Measurements from ENCODE around the gene ZYG11B. TPM values are rescaled to one million over a fixed set of nuclear protein-coding genes. Genes with fewer than 3 reads are reported as not detected.
A peak's percentile ranks its signal among the peaks of the same experiment; 100 is the strongest.
"Not testable (repeated sequence)": the region's sequence is repeated elsewhere in the genome, so short reads cannot be mapped to it uniquely, and the experiment has no call there.

The ZYG11B gene
- total and polyA plus RNA-seq, 2 donors (not counting 1 experiment from before 2014, with no cell fraction given) = 3.6 to 22.3 TPM

DNA sequence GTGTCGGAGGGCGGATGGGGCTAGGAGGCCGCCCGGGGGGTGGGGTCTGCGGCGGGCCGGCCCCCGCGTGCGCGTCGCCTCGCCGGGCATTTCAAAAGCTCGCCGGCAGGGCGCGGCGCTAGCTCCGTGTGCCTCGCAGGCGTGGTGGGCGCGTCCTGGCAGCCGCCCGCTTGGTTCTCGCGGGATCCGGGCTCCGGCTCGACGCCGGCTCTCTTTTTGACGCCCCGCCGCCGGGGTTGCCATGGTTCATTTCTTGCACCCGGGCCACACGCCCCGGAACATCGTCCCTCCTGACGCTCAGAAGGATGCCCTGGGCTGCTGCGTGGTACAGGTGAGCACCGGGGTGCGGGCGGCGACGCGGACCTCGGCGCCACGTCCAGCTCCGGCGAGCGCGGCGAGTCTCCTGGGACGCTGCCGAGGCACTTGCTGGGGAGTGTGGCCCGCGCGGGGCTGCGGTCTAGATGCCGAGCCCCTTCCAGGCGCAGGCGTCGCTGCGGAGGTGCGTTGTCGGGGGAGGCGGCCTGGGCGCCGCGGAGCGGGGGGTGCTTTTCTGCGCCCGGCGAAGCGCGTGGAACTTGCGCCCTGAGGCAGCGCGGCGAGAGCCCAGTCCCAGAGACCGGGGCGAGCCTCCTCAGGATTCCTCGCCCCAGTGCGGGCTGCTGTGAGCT, 116.5 kb downstream of the ZYG11B start, which contains the start of gene ZYG11A:
TSS of gene ZYG11A (plus strand) at position 118 of the 668 bp plus-strand sequence. CDS start at position 242, 124 bp downstream.
- WGBS (ENCODE audit: insufficient coverage) = 4% methylated on average over 88 of the region's 88 CpGs
- peak within 1 kb of the TSS; percentile 71 for H3K27ac Mint-ChIP-seq
- peaks cover 0 to 29% (median 5%) of the 10 kb centered on the region in 4 experiments for H3K27me3 ChIP-seq (replicated peaks in 1 of 4; ENCODE audit: control extremely low read depth in 1 of 4, control insufficient read depth in 3 of 4, insufficient read depth in 4 of 4, low read length in 3 of 4)
- ChIA-PET CTCF (interaction anchor here (0.6 to 1.2 kb wide), 5 partner anchors 11 to 93 kb away, joined by 3 read pairs; no protein-coding TSS in a partner anchor), POLR2A (interaction anchor here (0.6 to 1.0 kb wide), 3 partner anchors 25 to 290 kb away, joined by 3 to 6 read pairs (median 4); partner anchors contain the start of gene TUT4)
- peak within 1 kb of the TSS; percentile 33 to 51 for H3K27ac ChIP-seq (ENCODE audit: low read length in 2 of 2)
- peak within 1 kb of the TSS; percentile 80 for H3K4me3 Mint-ChIP-seq
- no peaks in the 10 kb centered on the region for H3K9me3 Mint-ChIP-seq (ENCODE audit: insufficient read depth)
- TF ChIP-seq CTCF (IDR thresholded peaks at IDR 0.05) = peak; percentile 43
- no peak for TF ChIP-seq EZH2 (IDR thresholded peaks at IDR 0.05; ENCODE audit: borderline replicate concordance, insufficient read depth, low read depth, low read length, poor library complexity, severe bottlenecking)
- H3K9me3 ChIP-seq (ENCODE audit: control extremely low read depth in 1 of 3, control insufficient read depth in 2 of 3, insufficient read depth in 1 of 3, low read length in 2 of 3) = peaks cover 0 to 4% (median 0%) of the 10 kb centered on the region in 3 donors
- DNase-seq (peak; percentile 83), ATAC-seq (ENCODE audit: low read depth) (peak; percentile 93)
- H3K79me2 ChIP-seq (ENCODE audit: control insufficient read depth, insufficient read depth, low read length) = no peaks in the 10 kb centered on the region
- H3K27me3 Mint-ChIP-seq = peaks cover 8% of the 10 kb centered on the region
- H4K20me1 ChIP-seq (ENCODE audit: control insufficient read depth, insufficient read depth, low read length, poor library complexity, severe bottlenecking) = no peaks in the 10 kb centered on the region
- H2AFZ ChIP-seq (ENCODE audit: insufficient read depth, low read depth, low read length, poor library complexity, severe bottlenecking) = peak within 1 kb of the TSS; percentile 82
- H3K4me1 ChIP-seq (ENCODE audit: control insufficient read depth in 2 of 2, insufficient read depth in 2 of 2, low read length in 2 of 2) = peaks cover 9 to 14% of the 10 kb centered on the region in 2 donors
- peaks cover 11% of the 10 kb centered on the region for H3K4me1 Mint-ChIP-seq
- peak within 1 kb of the TSS; percentile 91 for H3K4me2 ChIP-seq (replicated peaks; ENCODE audit: low read depth, low read length, poor library complexity, severe bottlenecking)
- H3K36me3 ChIP-seq (replicated peaks in 1 of 2; ENCODE audit: control extremely low read depth in 1 of 2, control insufficient read depth in 1 of 2, extremely low read depth in 1 of 2, insufficient read depth in 2 of 2, low read length in 1 of 2) = no peaks in the 10 kb centered on the region
- H3K9ac ChIP-seq (ENCODE audit: low read length) = peak within 1 kb of the TSS; percentile 64
- peak within 1 kb of the TSS; percentile 30 to 67 (median 52) for H3K4me3 ChIP-seq (ENCODE audit: control extremely low read depth in 1 of 5, extremely low read depth in 1 of 5, insufficient read depth in 1 of 5, low read depth in 2 of 5, low read length in 4 of 5)
- intact Hi-C loops (cut with micrococcal nuclease) = loop anchor here (2.0 to 5.0 kb wide), 2 partner anchors 140 to 475 kb away; partner anchors contain the start of gene CC2D1B

- ATAC-seq (ENCODE audit: low read depth); intact Hi-C loops (cut with micrococcal nuclease): not testable (repeated sequence)
- 80% methylated on average over 5 of the region's 6 CpGs for WGBS (ENCODE audit: insufficient coverage)
Observed at GRCh38 chr1:52845119-52845518, 118.9 kb downstream of the ZYG11B start.

More at GRCh38 chr1:52845119-52845518, 118.9 kb downstream of the ZYG11B start:
- H3K4me1 ChIP-seq (ENCODE audit: control insufficient read depth in 2 of 2, insufficient read depth in 2 of 2, low read length in 2 of 2) = peaks cover 9 to 14% of the 10 kb centered on the region in 2 donors
- H4K20me1 ChIP-seq (ENCODE audit: control insufficient read depth, insufficient read depth, low read length, poor library complexity, severe bottlenecking); H2AFZ ChIP-seq (ENCODE audit: insufficient read depth, low read depth, low read length, poor library complexity, severe bottlenecking); H3K36me3 ChIP-seq (replicated peaks in 1 of 2; ENCODE audit: control extremely low read depth in 1 of 2, control insufficient read depth in 1 of 2, extremely low read depth in 1 of 2, insufficient read depth in 2 of 2, low read length in 1 of 2); H3K27ac Mint-ChIP-seq; POLR2A ChIA-PET; DNase-seq; H3K9me3 Mint-ChIP-seq (ENCODE audit: insufficient read depth); H3K9ac ChIP-seq (ENCODE audit: low read length); H3K27me3 Mint-ChIP-seq; H3K9me3 ChIP-seq (ENCODE audit: control extremely low read depth in 1 of 3, control insufficient read depth in 2 of 3, insufficient read depth in 1 of 3, low read length in 2 of 3); H3K79me2 ChIP-seq (ENCODE audit: control insufficient read depth, insufficient read depth, low read length); CTCF ChIA-PET; H3K27ac ChIP-seq (ENCODE audit: low read length in 2 of 2); H3K4me2 ChIP-seq (replicated peaks; ENCODE audit: low read depth, low read length, poor library complexity, severe bottlenecking); H3K4me3 ChIP-seq (ENCODE audit: control extremely low read depth in 1 of 5, extremely low read depth in 1 of 5, insufficient read depth in 1 of 5, low read depth in 2 of 5, low read length in 4 of 5): not testable (repeated sequence)
- H3K27me3 ChIP-seq (replicated peaks in 1 of 4; ENCODE audit: control extremely low read depth in 1 of 4, control insufficient read depth in 3 of 4, insufficient read depth in 4 of 4, low read length in 3 of 4) = peaks cover 0 to 24% (median 5%) of the 10 kb centered on the region in 4 experiments
- peaks cover 11% of the 10 kb centered on the region for H3K4me1 Mint-ChIP-seq
- H3K4me3 Mint-ChIP-seq = peak overlapping the region; percentile 14
